Endodermal cell (in vitro differentiated cells): ENCODE data around the gene CDKN1C. TPM values are rescaled to one million over a fixed set of nuclear protein-coding genes. Genes with fewer than 3 reads are reported as not detected.
A peak's percentile ranks its signal among the peaks of the same experiment; 100 is the strongest.

ENCODE experiments used
- DNase-seq: peaks from one replicate; pipeline ENCODE4 v3.0.0-alpha.2; 2017
- H3K27ac ChIP-seq: 2 replicates; pipeline ENCODE4 v1.5.1; 2013; ENCODE audit warnings: mild to moderate bottlenecking, low read depth, low read length, moderate library complexity
- H3K27me3 ChIP-seq: 2 replicates; pipeline ENCODE4 v1.6.1; 2013; ENCODE audit warnings: mild to moderate bottlenecking, low read length, moderate library complexity; ENCODE audit not compliant: insufficient read depth, control insufficient read depth, poor library complexity, severe bottlenecking
- H3K36me3 ChIP-seq: 2 replicates; pipeline ENCODE4 v1.7.0; 2013; ENCODE audit warnings: mild to moderate bottlenecking, low read length, moderate library complexity; ENCODE audit not compliant: control insufficient read depth, insufficient read depth
- H3K4me1 ChIP-seq: one replicate; pipeline ENCODE4 v1.7.0; 2013; ENCODE audit warnings: low read length; ENCODE audit not compliant: control insufficient read depth, insufficient read depth
- H3K4me3 ChIP-seq: 2 replicates; pipeline ENCODE4 v1.5.1; 2013; ENCODE audit warnings: mild to moderate bottlenecking, low read length, moderate library complexity
- H3K9ac ChIP-seq: 2 replicates; pipeline ENCODE4 v1.6.1; 2013; ENCODE audit warnings: mild to moderate bottlenecking, low read length, moderate library complexity; ENCODE audit not compliant: poor library complexity, severe bottlenecking; ENCODE audit errors: extremely low read depth
- H3K9me3 ChIP-seq: 2 replicates; pipeline ENCODE4 v1.6.1; 2013; ENCODE audit warnings: mild to moderate bottlenecking, low read length, moderate library complexity; ENCODE audit not compliant: control insufficient read depth
- H3K27ac Mint-ChIP-seq: 2 replicates; pipeline ENCODE4 v1.8.0; 2020; ENCODE audit warnings: mixed read lengths
- H3K27me3 Mint-ChIP-seq: 2 replicates; pipeline ENCODE4 v1.8.0; 2021; ENCODE audit warnings: mild to moderate bottlenecking, mixed read lengths; ENCODE audit not compliant: insufficient read depth
- H3K36me3 Mint-ChIP-seq: 2 replicates; pipeline ENCODE4 v1.8.0; 2020; ENCODE audit warnings: low read depth, mixed read lengths
- H3K4me1 Mint-ChIP-seq: 2 replicates; pipeline ENCODE4 v1.8.0; 2020; ENCODE audit warnings: mixed read lengths
- H3K4me3 Mint-ChIP-seq: 2 replicates; pipeline ENCODE4 v1.8.0; 2020; ENCODE audit warnings: mild to moderate bottlenecking, moderate library complexity, mixed read lengths
- H3K9me3 Mint-ChIP-seq: 2 replicates; pipeline ENCODE4 v1.8.0; 2020; ENCODE audit warnings: mild to moderate bottlenecking, mixed read lengths
- WGBS, 2 experiments: methylation state at CpG; one replicate each; pipeline versions ENCODE4 v1.1.5 to v1.1.7; 2013; ENCODE audit warnings: missing lambda C conversion rate in 2 of 2, mixed read lengths in 1 of 2; ENCODE audit not compliant: insufficient coverage in 1 of 2, insufficient read length in 1 of 2; 5-methylcytosine and 5-hydroxymethylcytosine counted together
- total RNA-seq, 2 donors: library from RNA; stranded (reverse); fragmentation: NEBNext Ultra II Directional in 1 of 2; extraction: Animal tissue kit (Norgen Biotek cat#: 25700) in 1 of 2; gene quantifications; 2 replicates in 1 of 2; 3 replicates in 1 of 2; pipeline ENCODE4 v1.2.1, GENCODE V29; 2021
- TF ChIP-seq, protein P1 (sequence below): fragments of 200-600 bp; sonication (generic); conservative IDR thresholded peaks from 2 replicates; pipeline ENCODE4 v1.5.0; 2021; ENCODE audit warnings: antibody characterized with exemption, mild to moderate bottlenecking

The CDKN1C gene
- total RNA-seq, 2 donors from 2014 or later: 37.6 to 60.9 TPM

DNA sequence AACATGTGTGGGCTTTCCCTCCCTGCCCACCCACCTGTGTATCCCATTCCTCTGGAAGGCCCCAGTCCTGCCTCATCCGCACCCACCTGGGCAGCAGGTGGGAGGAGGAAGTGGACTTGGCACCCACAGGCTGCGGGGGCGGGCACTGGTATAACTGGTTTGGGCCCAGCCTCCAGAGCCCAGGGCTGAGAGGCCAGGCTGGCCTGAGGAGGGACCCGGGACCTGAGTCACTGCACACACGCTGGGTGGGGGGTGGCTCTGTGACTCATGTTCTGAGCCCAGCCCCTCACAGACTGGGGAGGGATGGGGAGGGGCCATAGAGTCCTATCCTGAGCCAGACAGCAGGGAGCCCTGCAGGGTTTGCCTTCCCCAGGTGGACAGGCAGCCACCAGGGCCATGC, 26.9 kb upstream of the CDKN1C start:
- H3K27me3 Mint-ChIP-seq: peaks cover 4% of the 10 kb centered on the region
- peak; percentile 91 for DNase-seq
- H3K4me3 Mint-ChIP-seq: no peak overlapping the region
- no peak overlapping the region for H3K27ac ChIP-seq
- H3K36me3 Mint-ChIP-seq: no peaks in the 10 kb centered on the region
- no peaks in the 10 kb centered on the region for H3K27me3 ChIP-seq
- peaks cover 5% of the 10 kb centered on the region for H3K4me1 Mint-ChIP-seq
- H3K36me3 ChIP-seq: no peaks in the 10 kb centered on the region
- no peaks in the 10 kb centered on the region for H3K9me3 ChIP-seq
- H3K9ac ChIP-seq: no peak overlapping the region
- H3K27ac Mint-ChIP-seq: no peak overlapping the region
- H3K9me3 Mint-ChIP-seq: no peaks in the 10 kb centered on the region
- no peak overlapping the region for H3K4me3 ChIP-seq
- TF ChIP-seq, protein P1, sequence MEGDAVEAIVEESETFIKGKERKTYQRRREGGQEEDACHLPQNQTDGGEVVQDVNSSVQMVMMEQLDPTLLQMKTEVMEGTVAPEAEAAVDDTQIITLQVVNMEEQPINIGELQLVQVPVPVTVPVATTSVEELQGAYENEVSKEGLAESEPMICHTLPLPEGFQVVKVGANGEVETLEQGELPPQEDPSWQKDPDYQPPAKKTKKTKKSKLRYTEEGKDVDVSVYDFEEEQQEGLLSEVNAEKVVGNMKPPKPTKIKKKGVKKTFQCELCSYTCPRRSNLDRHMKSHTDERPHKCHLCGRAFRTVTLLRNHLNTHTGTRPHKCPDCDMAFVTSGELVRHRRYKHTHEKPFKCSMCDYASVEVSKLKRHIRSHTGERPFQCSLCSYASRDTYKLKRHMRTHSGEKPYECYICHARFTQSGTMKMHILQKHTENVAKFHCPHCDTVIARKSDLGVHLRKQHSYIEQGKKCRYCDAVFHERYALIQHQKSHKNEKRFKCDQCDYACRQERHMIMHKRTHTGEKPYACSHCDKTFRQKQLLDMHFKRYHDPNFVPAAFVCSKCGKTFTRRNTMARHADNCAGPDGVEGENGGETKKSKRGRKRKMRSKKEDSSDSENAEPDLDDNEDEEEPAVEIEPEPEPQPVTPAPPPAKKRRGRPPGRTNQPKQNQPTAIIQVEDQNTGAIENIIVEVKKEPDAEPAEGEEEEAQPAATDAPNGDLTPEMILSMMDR: no peak
- 70% methylated on average over 5 of the region's 5 CpGs; no CpG with 5 or more reads in 1 of the 2 experiments for WGBS, 2 experiments
- H3K4me1 ChIP-seq: no peaks in the 10 kb centered on the region

DNA sequence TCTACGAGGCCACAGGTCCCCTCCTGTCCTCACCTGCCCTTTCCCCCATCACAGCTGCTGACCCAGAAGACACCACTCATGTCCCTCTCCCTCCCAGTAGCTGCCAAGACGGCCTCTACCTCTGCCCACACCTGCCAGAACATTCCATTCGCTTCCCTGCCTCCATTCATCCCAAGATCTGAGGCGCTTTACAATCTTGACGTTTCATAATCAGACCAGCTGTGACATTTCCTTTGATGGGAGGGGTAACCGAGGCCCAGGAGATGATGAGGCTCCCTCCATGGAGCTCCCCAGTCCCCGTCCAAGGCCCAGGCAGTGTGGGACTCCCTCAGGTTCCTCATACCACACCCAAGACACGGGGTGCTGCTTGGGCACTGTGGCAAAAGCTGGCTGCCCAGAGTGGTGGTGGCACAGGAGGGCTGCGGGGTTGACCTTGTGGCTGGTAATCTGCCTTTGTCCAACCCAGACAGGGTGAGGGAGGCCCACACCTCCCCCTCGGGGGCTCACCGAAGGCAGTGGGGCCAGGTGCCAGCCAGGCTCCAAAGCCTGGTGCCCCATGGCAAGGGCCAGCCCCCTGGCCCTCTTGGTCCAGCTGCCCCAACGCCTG, 26.3 kb upstream of the CDKN1C start:
- Histone ChIP-seq H3K36me3 (no peaks in the 10 kb centered on the region), H3K27ac (no peak overlapping the region), H3K4me1 (no peaks in the 10 kb centered on the region), H3K4me3 (no peak overlapping the region), H3K9ac (no peak overlapping the region), H3K27me3 (no peaks in the 10 kb centered on the region), H3K9me3 (no peaks in the 10 kb centered on the region)
- Mint-ChIP-seq H3K36me3 (peaks cover 1% of the 10 kb centered on the region), H3K27me3 (peaks cover 4% of the 10 kb centered on the region), H3K4me1 (peaks cover 5% of the 10 kb centered on the region), H3K4me3 (no peak overlapping the region), H3K9me3 (peaks cover under 1% of the 10 kb centered on the region), H3K27ac (peak overlapping the region; percentile 61)
- WGBS, 2 experiments: 88 to 91% methylated on average over 6 to 12 of the region's 12 CpGs
- TF ChIP-seq, protein P1: no peak
- no peak for DNase-seq

DNA sequence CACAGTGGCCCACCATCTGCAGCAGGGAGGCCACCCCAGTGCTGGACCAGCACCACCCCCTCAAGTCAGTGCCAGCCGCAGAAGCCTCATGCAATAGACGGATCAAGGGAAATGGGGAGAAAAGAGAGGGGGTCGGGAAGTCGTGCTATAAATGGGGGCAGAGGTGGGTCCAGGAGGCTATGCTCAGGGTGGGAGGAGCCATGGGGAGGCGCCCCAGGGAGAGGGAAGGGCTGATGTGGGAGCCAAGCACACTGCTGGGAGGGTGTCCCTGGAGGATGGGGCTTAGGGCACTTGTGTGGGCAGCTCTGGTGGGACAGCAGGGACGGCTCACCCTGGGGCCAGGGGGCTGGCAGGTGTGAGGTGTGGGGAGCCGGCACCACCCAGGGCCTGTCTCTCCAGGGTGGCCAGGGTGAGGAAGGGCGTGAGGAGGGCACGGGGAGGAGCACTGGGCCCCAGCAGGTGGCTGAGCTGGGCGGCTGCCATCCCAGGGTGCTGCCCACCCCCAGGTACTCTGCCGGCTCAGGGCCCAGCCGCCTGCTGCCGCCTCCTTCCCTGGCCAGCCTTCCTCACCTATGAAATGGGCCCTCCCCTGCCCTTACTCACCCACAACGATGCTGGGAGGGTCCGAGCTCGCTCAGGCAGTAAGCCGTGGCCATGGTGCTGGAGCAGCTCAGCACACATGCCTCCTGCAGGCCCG, 25.7 kb upstream of the CDKN1C start:
- WGBS, 2 experiments: 91 to 92% methylated on average over 9 to 18 of the region's 18 CpGs
- TF ChIP-seq, protein P1: no peak
- peaks cover 2% of the 10 kb centered on the region for H3K9me3 Mint-ChIP-seq
- no peak for DNase-seq
- Histone ChIP-seq H3K4me1 (no peaks in the 10 kb centered on the region), H3K27ac (no peak overlapping the region), H3K36me3 (no peaks in the 10 kb centered on the region), H3K9me3 (no peaks in the 10 kb centered on the region), H3K27me3 (no peaks in the 10 kb centered on the region), H3K4me3 (no peak overlapping the region), H3K9ac (no peak overlapping the region)
- no peak overlapping the region for H3K4me3 Mint-ChIP-seq
- H3K27ac Mint-ChIP-seq: peak overlapping the region; percentile 61
- peaks cover 4% of the 10 kb centered on the region for H3K27me3 Mint-ChIP-seq
- peaks cover 7% of the 10 kb centered on the region for H3K36me3 Mint-ChIP-seq
- H3K4me1 Mint-ChIP-seq: peaks cover 5% of the 10 kb centered on the region
